GM23338 (cell line): ENCODE results near the gene PRSS50.

Experiments used
- EZH2phosphoT487 ChIP-seq: fragments of 200-600 bp; sonication (generic); IDR thresholded peaks from one replicate; pipeline ENCODE4 v1.8.1; 2018; ENCODE audit warnings: antibody characterized with exemption; ENCODE audit not compliant: unreplicated experiment
- NANOG ChIP-seq: IDR thresholded peaks from 2 replicates; pipeline ENCODE4 v1.6.1; 2016; ENCODE audit warnings: antibody characterized with exemption, borderline replicate concordance
- POLR2AphosphoS5 ChIP-seq: IDR thresholded peaks from 2 replicates; pipeline ENCODE4 v1.6.1; 2016; ENCODE audit warnings: antibody characterized with exemption, low read depth
- ZNF114 ChIP-seq: fragments of 250-450 bp; sonication (Bioruptor Pico); IDR thresholded peaks from 2 replicates; pipeline ENCODE4 v1.5.0; 2020; ENCODE audit warnings: mild to moderate bottlenecking, moderate library complexity
- ZNF331 ChIP-seq: fragments of 250-450 bp; sonication (Bioruptor Pico); IDR thresholded peaks from 2 replicates; pipeline ENCODE4 v1.5.0; 2020; ENCODE audit warnings: low read depth, mild to moderate bottlenecking, moderate library complexity
- TF ChIP-seq, protein P1 (sequence below), 2 experiments: fragments of 200-600 bp in 1 of 2; sonication (generic) in 1 of 2; conservative IDR thresholded peaks; 2 replicates each; pipeline versions ENCODE4 v1.5.1 to v1.6.1; 2016 to 2017; ENCODE audit warnings: antibody characterized with exemption in 2 of 2, low read depth in 2 of 2, mild to moderate bottlenecking in 2 of 2, moderate library complexity in 1 of 2
- TF ChIP-seq, protein P2 (sequence below): IDR thresholded peaks from 2 replicates; pipeline ENCODE4 v1.6.1; 2016; ENCODE audit warnings: antibody characterized with exemption

DNA sequence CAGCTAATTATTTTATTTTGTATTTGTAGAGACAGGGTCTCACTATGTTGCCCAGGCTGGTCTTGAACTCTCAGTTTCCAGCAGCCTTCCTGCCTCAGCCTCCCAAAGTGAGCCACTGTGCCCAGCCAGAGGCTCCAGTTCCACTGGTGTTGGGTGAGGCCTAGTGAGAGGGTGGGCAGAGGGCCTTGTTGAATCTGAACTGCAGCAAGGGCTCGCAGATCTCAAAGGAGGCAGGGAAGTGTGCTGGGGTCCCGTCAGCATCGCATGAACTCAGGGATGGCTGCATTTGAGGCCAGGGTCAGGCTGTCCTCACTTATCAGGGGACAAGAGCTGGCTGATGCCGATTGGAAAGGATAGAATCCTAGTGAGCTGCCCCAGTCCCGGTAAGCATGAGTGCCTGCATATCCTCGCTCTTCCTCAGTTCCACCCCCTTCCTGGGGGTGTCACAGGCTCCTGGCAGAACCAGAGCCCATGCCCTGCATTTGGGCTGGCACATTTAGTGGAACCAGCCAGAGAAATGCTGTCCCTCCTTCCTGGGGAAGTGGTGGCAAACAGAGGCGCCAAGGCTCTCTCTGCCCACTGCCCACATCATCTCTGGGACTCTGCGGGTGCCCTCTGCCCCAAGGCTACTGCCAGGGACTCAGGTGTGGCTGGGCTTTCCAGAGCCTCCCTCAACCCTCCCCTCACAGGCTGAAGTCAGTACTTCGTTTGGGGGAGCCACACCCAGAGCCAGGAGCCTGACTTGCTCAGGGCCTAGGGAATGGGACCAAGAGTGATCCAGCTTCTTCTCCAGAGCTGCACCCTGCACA is 48.3 kb downstream of the PRSS50 start:
- TF ChIP-seq, protein P1, sequence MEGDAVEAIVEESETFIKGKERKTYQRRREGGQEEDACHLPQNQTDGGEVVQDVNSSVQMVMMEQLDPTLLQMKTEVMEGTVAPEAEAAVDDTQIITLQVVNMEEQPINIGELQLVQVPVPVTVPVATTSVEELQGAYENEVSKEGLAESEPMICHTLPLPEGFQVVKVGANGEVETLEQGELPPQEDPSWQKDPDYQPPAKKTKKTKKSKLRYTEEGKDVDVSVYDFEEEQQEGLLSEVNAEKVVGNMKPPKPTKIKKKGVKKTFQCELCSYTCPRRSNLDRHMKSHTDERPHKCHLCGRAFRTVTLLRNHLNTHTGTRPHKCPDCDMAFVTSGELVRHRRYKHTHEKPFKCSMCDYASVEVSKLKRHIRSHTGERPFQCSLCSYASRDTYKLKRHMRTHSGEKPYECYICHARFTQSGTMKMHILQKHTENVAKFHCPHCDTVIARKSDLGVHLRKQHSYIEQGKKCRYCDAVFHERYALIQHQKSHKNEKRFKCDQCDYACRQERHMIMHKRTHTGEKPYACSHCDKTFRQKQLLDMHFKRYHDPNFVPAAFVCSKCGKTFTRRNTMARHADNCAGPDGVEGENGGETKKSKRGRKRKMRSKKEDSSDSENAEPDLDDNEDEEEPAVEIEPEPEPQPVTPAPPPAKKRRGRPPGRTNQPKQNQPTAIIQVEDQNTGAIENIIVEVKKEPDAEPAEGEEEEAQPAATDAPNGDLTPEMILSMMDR (conservative IDR thresholded peaks at IDR 0.05; ENCODE audit: low read depth in 2 of 2): no peak
- TF ChIP-seq, protein P2, sequence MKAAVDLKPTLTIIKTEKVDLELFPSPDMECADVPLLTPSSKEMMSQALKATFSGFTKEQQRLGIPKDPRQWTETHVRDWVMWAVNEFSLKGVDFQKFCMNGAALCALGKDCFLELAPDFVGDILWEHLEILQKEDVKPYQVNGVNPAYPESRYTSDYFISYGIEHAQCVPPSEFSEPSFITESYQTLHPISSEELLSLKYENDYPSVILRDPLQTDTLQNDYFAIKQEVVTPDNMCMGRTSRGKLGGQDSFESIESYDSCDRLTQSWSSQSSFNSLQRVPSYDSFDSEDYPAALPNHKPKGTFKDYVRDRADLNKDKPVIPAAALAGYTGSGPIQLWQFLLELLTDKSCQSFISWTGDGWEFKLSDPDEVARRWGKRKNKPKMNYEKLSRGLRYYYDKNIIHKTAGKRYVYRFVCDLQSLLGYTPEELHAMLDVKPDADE: no peak
- TF ChIP-seq EZH2phosphoT487 (no peak), POLR2AphosphoS5 (no peak), ZNF114 (no peak), ZNF331 (no peak), NANOG (no peak)
